Measurements from ENCODE around the gene PWWP2B.

PWWP2B gene

DNA sequence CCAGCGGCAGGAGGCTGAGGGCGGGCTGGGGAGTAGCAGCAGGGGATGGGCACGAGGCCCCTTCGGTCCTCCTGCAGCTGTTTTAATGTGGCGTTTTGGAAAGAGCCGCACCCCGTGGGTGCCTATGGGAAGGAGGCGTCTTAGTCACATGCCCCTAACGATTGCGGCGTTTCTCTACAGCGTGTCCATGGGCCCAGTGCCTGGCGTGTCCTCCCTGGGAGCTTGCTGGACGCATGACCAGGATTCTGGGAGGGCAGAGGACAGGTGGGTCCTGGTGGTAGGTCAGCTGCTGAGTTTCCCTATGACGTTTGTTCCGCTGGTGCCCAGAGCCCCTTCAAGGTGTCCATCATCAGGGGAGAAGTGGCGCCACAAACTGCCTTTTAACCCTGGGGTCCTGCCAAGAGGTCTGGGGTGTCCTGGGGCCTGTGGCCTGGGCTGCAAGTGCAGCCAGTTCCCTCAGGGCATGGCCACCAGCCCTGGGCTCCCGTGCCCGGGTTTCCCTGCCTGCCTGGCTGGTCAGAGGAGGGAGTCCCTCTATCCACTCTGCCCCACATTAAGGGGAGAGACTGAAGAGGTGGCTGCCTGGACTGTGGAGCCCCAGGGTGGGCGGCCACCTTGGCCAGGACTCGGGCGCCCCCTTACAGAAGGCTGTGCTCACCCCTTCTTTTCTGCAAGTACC is 48.7 kb downstream of the PWWP2B start:
- no peaks in the 10 kb centered on the region for H3K27me3 ChIP-seq (ENCODE audit: control insufficient read depth in 1 of 2, insufficient read depth in 2 of 2, low read length in 2 of 2)
- no peak overlapping the region for H3K9ac ChIP-seq (ENCODE audit: low read length)
- no peaks in the 10 kb centered on the region for H3K36me3 ChIP-seq (ENCODE audit: insufficient read depth, low read length)
- H3K9me3 ChIP-seq (ENCODE audit: low read length) = no peaks in the 10 kb centered on the region
- peaks cover 19% of the 10 kb centered on the region for H3K4me1 ChIP-seq (ENCODE audit: insufficient read depth, low read length)
- H3K4me3 ChIP-seq (ENCODE audit: low read depth in 1 of 2, low read length in 2 of 2) = no peak overlapping the region
- H3K27ac ChIP-seq (ENCODE audit: low read depth, low read length) = no peak overlapping the region

GRCh38 chr10:132446195-132446581 is 49.2 kb downstream of the PWWP2B start:
- no peak overlapping the region for H3K9ac ChIP-seq (ENCODE audit: low read length)
- H3K4me1 ChIP-seq (ENCODE audit: insufficient read depth, low read length) = peaks cover 19% of the 10 kb centered on the region
- no peaks in the 10 kb centered on the region for H3K9me3 ChIP-seq (ENCODE audit: low read length)
- no peak overlapping the region for H3K4me3 ChIP-seq (ENCODE audit: low read depth in 1 of 2, low read length in 2 of 2)
- no peaks in the 10 kb centered on the region for H3K27me3 ChIP-seq (ENCODE audit: control insufficient read depth in 1 of 2, insufficient read depth in 2 of 2, low read length in 2 of 2)
- H3K27ac ChIP-seq (ENCODE audit: low read depth, low read length) = peak overlapping the region; percentile 34
- H3K36me3 ChIP-seq (ENCODE audit: insufficient read depth, low read length) = no peaks in the 10 kb centered on the region

GRCh38 chr10:132446661-132447445 is 49.9 kb downstream of the PWWP2B start:
- no peaks in the 10 kb centered on the region for H3K9me3 ChIP-seq (ENCODE audit: low read length)
- H3K36me3 ChIP-seq (ENCODE audit: insufficient read depth, low read length) = no peaks in the 10 kb centered on the region
- no peaks in the 10 kb centered on the region for H3K27me3 ChIP-seq (ENCODE audit: control insufficient read depth in 1 of 2, insufficient read depth in 2 of 2, low read length in 2 of 2)
- peak overlapping the region; percentile 81 for H3K27ac ChIP-seq (ENCODE audit: low read depth, low read length)
- H3K4me3 ChIP-seq (ENCODE audit: low read depth in 1 of 2, low read length in 2 of 2) = no peak overlapping the region
- H3K4me1 ChIP-seq (ENCODE audit: insufficient read depth, low read length) = peaks cover 19% of the 10 kb centered on the region
- no peak overlapping the region for H3K9ac ChIP-seq (ENCODE audit: low read length)

DNA sequence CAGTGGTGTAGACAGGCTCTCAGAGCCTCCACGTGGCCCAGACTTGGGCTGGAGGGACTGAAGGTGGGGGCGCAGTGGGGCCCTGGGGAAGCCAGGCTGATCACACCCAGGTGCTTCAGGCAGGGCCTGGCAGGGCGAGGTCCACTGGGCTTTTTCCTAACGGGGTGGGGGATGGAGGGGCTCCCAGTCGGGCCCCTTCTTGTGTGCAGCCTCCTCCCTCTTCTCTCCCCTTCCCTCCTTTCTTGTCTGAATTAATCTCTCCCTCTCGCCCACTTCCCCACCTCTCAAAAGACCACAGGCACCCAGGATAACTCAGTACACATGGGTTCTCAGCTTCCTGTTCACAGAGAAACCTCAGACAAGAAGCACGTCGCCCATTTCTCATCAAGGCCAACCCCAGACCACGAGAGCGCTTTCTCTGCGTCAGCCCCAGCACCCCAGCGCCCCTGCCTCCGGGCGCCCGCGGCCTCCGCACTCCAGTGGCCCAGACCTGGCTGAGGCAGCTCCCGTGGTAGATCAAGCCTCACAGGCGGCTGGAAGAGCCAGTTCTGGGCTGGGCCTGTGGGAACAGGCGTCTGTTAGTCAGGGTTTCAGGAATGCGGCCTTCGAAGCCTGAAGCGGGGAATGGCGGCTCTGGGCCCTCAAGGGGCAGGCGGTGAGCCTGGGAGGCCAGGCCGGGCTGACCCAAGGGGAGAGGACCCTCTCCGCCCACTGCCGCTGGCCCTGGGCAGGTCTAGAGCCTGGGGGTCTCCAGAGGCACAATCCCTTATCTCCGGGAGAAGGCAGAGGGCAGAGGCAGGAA is 50.6 kb downstream of the PWWP2B start:
- no peaks in the 10 kb centered on the region for H3K9me3 ChIP-seq (ENCODE audit: low read length)
- H3K36me3 ChIP-seq (ENCODE audit: insufficient read depth, low read length) = no peaks in the 10 kb centered on the region
- no peaks in the 10 kb centered on the region for H3K27me3 ChIP-seq (ENCODE audit: control insufficient read depth in 1 of 2, insufficient read depth in 2 of 2, low read length in 2 of 2)
- no peak overlapping the region for H3K4me3 ChIP-seq (ENCODE audit: low read depth in 1 of 2, low read length in 2 of 2)
- no peak overlapping the region for H3K9ac ChIP-seq (ENCODE audit: low read length)
- peaks cover 22% of the 10 kb centered on the region for H3K4me1 ChIP-seq (ENCODE audit: insufficient read depth, low read length)
- H3K27ac ChIP-seq (ENCODE audit: low read depth, low read length) = peak overlapping the region; percentile 81

DNA sequence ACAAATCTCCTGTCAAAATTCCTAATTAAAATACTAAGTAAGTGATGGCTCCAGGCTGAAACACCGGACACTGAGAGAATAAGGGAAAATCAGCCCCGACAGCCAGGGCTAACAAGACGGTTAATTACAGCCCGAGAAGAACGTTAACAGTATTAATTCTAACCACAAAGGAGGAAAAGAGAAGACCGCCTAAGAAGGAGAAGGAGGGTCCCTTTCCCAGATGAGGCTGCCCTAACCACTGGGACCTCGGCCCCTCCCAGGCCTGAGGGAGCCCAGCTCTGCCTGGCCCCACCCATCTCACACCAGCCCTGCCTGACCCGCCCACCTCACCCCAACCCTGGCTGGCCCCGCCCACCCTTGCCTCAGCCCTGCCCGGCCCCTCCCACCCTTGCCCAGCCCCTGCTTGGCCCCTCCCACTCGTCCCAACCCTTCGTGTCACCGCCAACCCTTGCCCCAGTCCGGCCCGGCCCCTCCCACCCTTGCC is 51.3 kb downstream of the PWWP2B start:
- H3K9ac ChIP-seq (ENCODE audit: low read length) = no peak overlapping the region

GRCh38 chr10:132449051-132449810 is 52.2 kb downstream of the PWWP2B start:
- no peaks in the 10 kb centered on the region for H3K36me3 ChIP-seq (ENCODE audit: insufficient read depth, low read length)
- peaks cover 26% of the 10 kb centered on the region for H3K4me1 ChIP-seq (ENCODE audit: insufficient read depth, low read length)
- H3K27ac ChIP-seq (ENCODE audit: low read depth, low read length) = no peak overlapping the region
- H3K4me3 ChIP-seq (ENCODE audit: low read depth in 1 of 2, low read length in 2 of 2) = no peak overlapping the region
- H3K9ac ChIP-seq (ENCODE audit: low read length) = no peak overlapping the region
- H3K27me3 ChIP-seq (ENCODE audit: control insufficient read depth in 1 of 2, insufficient read depth in 2 of 2, low read length in 2 of 2) = no peaks in the 10 kb centered on the region
- no peaks in the 10 kb centered on the region for H3K9me3 ChIP-seq (ENCODE audit: low read length)

More for the DNA sequence above, 51.3 kb downstream of the PWWP2B start:
- Histone ChIP-seq H3K4me1 (ENCODE audit: insufficient read depth, low read length) (peaks cover 26% of the 10 kb centered on the region), H3K9me3 (ENCODE audit: low read length) (no peaks in the 10 kb centered on the region), H3K4me3 (ENCODE audit: low read depth in 1 of 2, low read length in 2 of 2) (no peak overlapping the region), H3K27me3 (ENCODE audit: control insufficient read depth in 1 of 2, insufficient read depth in 2 of 2, low read length in 2 of 2) (no peaks in the 10 kb centered on the region), H3K27ac (ENCODE audit: low read depth, low read length) (peak overlapping the region; percentile 81), H3K36me3 (ENCODE audit: insufficient read depth, low read length) (no peaks in the 10 kb centered on the region)

DNA sequence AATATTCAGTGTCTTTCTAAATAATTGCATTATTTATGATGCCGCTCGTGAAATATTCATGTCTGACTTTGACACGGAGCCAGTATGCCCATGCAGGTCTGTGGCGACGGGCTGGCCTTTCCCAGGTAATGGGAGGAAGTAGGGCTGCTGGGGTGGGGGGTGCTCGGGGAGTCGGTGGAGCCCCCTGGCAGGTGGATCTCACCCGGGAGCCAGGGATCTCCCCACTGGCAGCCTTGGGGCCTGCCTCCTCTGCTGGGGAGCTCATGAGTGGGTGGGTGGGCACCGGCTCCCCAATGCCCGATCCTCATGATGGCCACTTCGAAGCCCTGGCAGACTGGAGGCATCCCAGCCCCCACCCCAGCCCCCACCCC is 52.8 kb downstream of the PWWP2B start:
- no peak overlapping the region for H3K4me3 ChIP-seq (ENCODE audit: low read depth in 1 of 2, low read length in 2 of 2)
- peaks cover 26% of the 10 kb centered on the region for H3K4me1 ChIP-seq (ENCODE audit: insufficient read depth, low read length)
- H3K27ac ChIP-seq (ENCODE audit: low read depth, low read length) = no peak overlapping the region
- H3K9ac ChIP-seq (ENCODE audit: low read length) = no peak overlapping the region
- H3K9me3 ChIP-seq (ENCODE audit: low read length) = no peaks in the 10 kb centered on the region
- no peaks in the 10 kb centered on the region for H3K36me3 ChIP-seq (ENCODE audit: insufficient read depth, low read length)
- no peaks in the 10 kb centered on the region for H3K27me3 ChIP-seq (ENCODE audit: control insufficient read depth in 1 of 2, insufficient read depth in 2 of 2, low read length in 2 of 2)

DNA sequence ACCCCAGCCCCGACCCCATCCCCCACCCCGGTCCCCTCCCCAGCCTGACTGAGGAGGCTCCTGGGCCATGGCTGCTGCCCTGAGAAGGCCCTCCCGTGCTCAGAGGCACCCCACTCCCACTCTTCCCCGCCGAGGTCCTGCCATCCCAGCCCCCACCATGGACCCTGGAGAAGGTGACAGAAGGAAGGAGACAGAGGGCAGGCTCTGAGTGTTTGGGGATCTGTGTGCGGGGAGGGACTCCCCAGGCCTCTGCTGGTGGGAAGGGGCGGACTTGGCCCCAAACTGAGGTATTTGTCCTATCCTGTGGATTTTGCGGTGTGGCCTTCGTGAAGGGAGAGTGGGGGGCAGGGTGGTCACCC is 53.4 kb downstream of the PWWP2B start:
- Histone ChIP-seq H3K27ac (ENCODE audit: low read depth, low read length) (no peak overlapping the region), H3K36me3 (ENCODE audit: insufficient read depth, low read length) (no peaks in the 10 kb centered on the region), H3K27me3 (ENCODE audit: control insufficient read depth in 1 of 2, insufficient read depth in 2 of 2, low read length in 2 of 2) (no peaks in the 10 kb centered on the region), H3K4me3 (ENCODE audit: low read depth in 1 of 2, low read length in 2 of 2) (no peak overlapping the region), H3K9ac (ENCODE audit: low read length) (no peak overlapping the region), H3K9me3 (ENCODE audit: low read length) (no peaks in the 10 kb centered on the region), H3K4me1 (ENCODE audit: insufficient read depth, low read length) (peaks cover 26% of the 10 kb centered on the region)

DNA sequence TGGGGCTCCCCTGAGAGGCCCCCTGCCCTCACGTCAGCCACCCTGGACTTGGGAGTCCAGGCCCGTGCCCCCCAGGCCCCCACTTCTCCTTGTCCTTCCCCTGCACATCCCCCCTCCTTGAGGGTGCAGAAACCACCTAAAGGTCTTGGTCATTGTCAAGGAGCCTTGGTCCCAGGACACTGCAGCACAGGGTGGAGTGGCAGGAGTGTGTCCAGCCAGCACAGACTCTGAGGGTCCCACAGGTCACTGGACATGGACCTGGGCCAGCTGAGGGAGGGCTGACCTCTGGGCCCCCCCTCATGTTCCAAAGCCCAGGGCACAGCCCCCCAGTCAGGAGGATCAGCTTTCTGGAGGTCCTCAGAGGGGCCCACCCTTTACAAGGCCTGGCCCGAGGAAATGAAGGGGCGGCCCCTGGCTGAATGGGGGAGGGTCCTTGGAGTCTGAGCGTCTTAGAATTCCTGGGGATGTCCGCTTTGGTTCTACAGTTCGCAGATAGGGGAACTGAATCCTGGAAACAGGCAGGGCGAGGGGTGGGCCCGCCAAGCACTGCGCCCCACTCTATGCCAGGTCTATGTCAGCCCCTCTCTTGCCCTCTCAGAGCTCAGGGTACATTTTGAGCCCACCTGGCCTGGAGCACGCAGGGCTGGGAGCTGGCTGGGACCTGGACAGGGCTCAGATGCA is 54.0 kb downstream of the PWWP2B start:
- H3K9ac ChIP-seq (ENCODE audit: low read length) = no peak overlapping the region
- H3K27me3 ChIP-seq (ENCODE audit: control insufficient read depth in 1 of 2, insufficient read depth in 2 of 2, low read length in 2 of 2) = no peaks in the 10 kb centered on the region
- no peaks in the 10 kb centered on the region for H3K36me3 ChIP-seq (ENCODE audit: insufficient read depth, low read length)
- H3K4me1 ChIP-seq (ENCODE audit: insufficient read depth, low read length) = peaks cover 26% of the 10 kb centered on the region
- no peaks in the 10 kb centered on the region for H3K9me3 ChIP-seq (ENCODE audit: low read length)
- H3K4me3 ChIP-seq (ENCODE audit: low read depth in 1 of 2, low read length in 2 of 2) = no peak overlapping the region
- H3K27ac ChIP-seq (ENCODE audit: low read depth, low read length) = no peak overlapping the region

- Histone ChIP-seq H3K36me3 (ENCODE audit: insufficient read depth, low read length) (no peaks in the 10 kb centered on the region), H3K9me3 (ENCODE audit: low read length) (no peaks in the 10 kb centered on the region), H3K27me3 (ENCODE audit: control insufficient read depth in 1 of 2, insufficient read depth in 2 of 2, low read length in 2 of 2) (no peaks in the 10 kb centered on the region), H3K4me1 (ENCODE audit: insufficient read depth, low read length) (peaks cover 23% of the 10 kb centered on the region), H3K4me3 (ENCODE audit: low read depth in 1 of 2, low read length in 2 of 2) (no peak overlapping the region), H3K9ac (ENCODE audit: low read length) (no peak overlapping the region), H3K27ac (ENCODE audit: low read depth, low read length) (no peak overlapping the region)
Observed at GRCh38 chr10:132451506-132452215, 54.7 kb downstream of the PWWP2B start.
